ENCODE data around the gene CREBBP. TPM values are rescaled to one million over a fixed set of nuclear protein-coding genes. Genes with fewer than 3 reads are reported as not detected.

Gene CREBBP
- total RNA-seq, 1 donor from 2014 or later: 72.8 TPM

- ATAC-seq (no peak), DNase-seq (no peak)
- Histone ChIP-seq H3K4me3 (no peak overlapping the region), H3K27me3 (no peaks in the 10 kb centered on the region), H3K27ac (no peak overlapping the region), H3K36me3 (no peaks in the 10 kb centered on the region), H3K4me1 (peaks cover 6% of the 10 kb centered on the region), H3K9me3 (peaks cover 9% of the 10 kb centered on the region)
- intact Hi-C loops (cut with DNase I): no loop called here
- TF ChIP-seq CTCF (IDR thresholded peaks at IDR 0.05): no peak
Measured at GRCh38 chr16:3830625-3831254, 49.8 kb downstream of the CREBBP start.

- H3K4me3 ChIP-seq: no peak overlapping the region
- peaks cover 9% of the 10 kb centered on the region for H3K9me3 ChIP-seq
- H3K36me3 ChIP-seq: no peaks in the 10 kb centered on the region
- intact Hi-C loops (cut with DNase I): no loop called here
- ATAC-seq (no peak), DNase-seq (no peak)
- no peak for TF ChIP-seq CTCF (IDR thresholded peaks at IDR 0.05)
- H3K27ac ChIP-seq: no peak overlapping the region
- peaks cover 6% of the 10 kb centered on the region for H3K4me1 ChIP-seq
- H3K27me3 ChIP-seq: no peaks in the 10 kb centered on the region
Measured at GRCh38 chr16:3829631-3830536, 50.6 kb downstream of the CREBBP start.

- DNase-seq (no peak), ATAC-seq (no peak)
- Histone ChIP-seq H3K4me3 (no peak overlapping the region), H3K36me3 (no peaks in the 10 kb centered on the region), H3K27ac (no peak overlapping the region), H3K4me1 (peaks cover 35% of the 10 kb centered on the region), H3K9me3 (no peaks in the 10 kb centered on the region), H3K27me3 (no peaks in the 10 kb centered on the region)
- no peak for TF ChIP-seq CTCF (IDR thresholded peaks at IDR 0.05)
- intact Hi-C loops (cut with DNase I): no loop called here
Measured at GRCh38 chr16:3825940-3826339, 54.6 kb downstream of the CREBBP start.

GRCh38 chr16:3825103-3825502 lies 55.4 kb downstream of the CREBBP start:
- H3K27me3 ChIP-seq: no peaks in the 10 kb centered on the region
- TF ChIP-seq CTCF (IDR thresholded peaks at IDR 0.05): no peak
- no peaks in the 10 kb centered on the region for H3K9me3 ChIP-seq
- H3K4me1 ChIP-seq: peaks cover 44% of the 10 kb centered on the region
- no peak for ATAC-seq
- H3K27ac ChIP-seq: no peak overlapping the region
- intact Hi-C loops (cut with DNase I): no loop called here
- H3K4me3 ChIP-seq: no peak overlapping the region
- no peaks in the 10 kb centered on the region for H3K36me3 ChIP-seq
- no peak for DNase-seq

- H3K36me3 ChIP-seq: no peaks in the 10 kb centered on the region
- H3K4me1 ChIP-seq: peaks cover 52% of the 10 kb centered on the region
- no peaks in the 10 kb centered on the region for H3K27me3 ChIP-seq
- intact Hi-C loops (cut with DNase I): no loop called here
- H3K27ac ChIP-seq: no peak overlapping the region
- no peak overlapping the region for H3K4me3 ChIP-seq
- no peaks in the 10 kb centered on the region for H3K9me3 ChIP-seq
- ATAC-seq: no peak
- DNase-seq: no peak
- TF ChIP-seq CTCF (IDR thresholded peaks at IDR 0.05): no peak
Measured at GRCh38 chr16:3824121-3824795, 56.3 kb downstream of the CREBBP start.
